Keratinocyte (primary cell): ENCODE data around the gene KLF5. TPM values are rescaled to one million over a fixed set of nuclear protein-coding genes. Genes with fewer than 3 reads are reported as not detected.

Source experiments
- DNase-seq: peaks from one replicate; pipeline ENCODE4 v3.0.0-alpha.2; 2011; ENCODE audit warnings: low read depth, missing footprints, low spot score
- FAIRE-seq: peaks from 2 replicates; lab custom pipeline; 2011; peaks lifted over from hg19 to GRCh38; lab: Jason Lieb, UNC
- H2AFZ ChIP-seq: 2 replicates; pipeline ENCODE4 v1.6.0; 2012; ENCODE audit warnings: low read length, control low read depth, inconsistent platforms; ENCODE audit not compliant: control insufficient read depth
- H3K27ac ChIP-seq: 2 replicates; pipeline ENCODE4 v1.5.1; 2011; ENCODE audit warnings: low read length; ENCODE audit not compliant: control insufficient read depth, insufficient read depth
- H3K27me3 ChIP-seq: 3 replicates; pipeline ENCODE4 v1.6.0; 2011; ENCODE audit warnings: low read length; ENCODE audit not compliant: control insufficient read depth, insufficient read depth; ENCODE audit errors: extremely low read depth
- H3K36me3 ChIP-seq, 2 experiments: 2 replicates in 1 of 2; 3 replicates in 1 of 2; pipeline ENCODE4 v1.5.1; 2011; ENCODE audit warnings: low read length in 2 of 2, mild to moderate bottlenecking in 1 of 2; ENCODE audit not compliant: control insufficient read depth in 2 of 2, insufficient read depth in 2 of 2; ENCODE audit errors: extremely low read depth in 1 of 2
- H3K4me1 ChIP-seq: 3 replicates; pipeline ENCODE4 v1.5.1; 2011; ENCODE audit warnings: low read length; ENCODE audit not compliant: control insufficient read depth, insufficient read depth; ENCODE audit errors: extremely low read depth
- H3K4me2 ChIP-seq: 3 replicates; pipeline ENCODE4 v1.6.0; 2011; ENCODE audit warnings: low read depth, low read length; ENCODE audit not compliant: control insufficient read depth, insufficient read depth; ENCODE audit errors: extremely low read depth
- H3K4me3 ChIP-seq, 3 experiments: fragments of 200-600 bp in 1 of 3; sonication (generic) in 1 of 3; 2 replicates in 2 of 3; 3 replicates in 1 of 3; pipeline ENCODE4 v1.5.1; 2011 to 2016; ENCODE audit warnings: low read length in 3 of 3, mild to moderate bottlenecking in 3 of 3, control low read depth in 2 of 3, inconsistent platforms in 1 of 3, low read depth in 1 of 3, mixed read lengths in 1 of 3, mixed run types in 1 of 3, moderate library complexity in 1 of 3; ENCODE audit not compliant: control insufficient read depth in 2 of 3, insufficient read depth in 2 of 3; ENCODE audit errors: extremely low read depth in 1 of 3
- H3K79me2 ChIP-seq: 2 replicates; pipeline ENCODE4 v1.6.0; 2012; ENCODE audit warnings: low read length; ENCODE audit not compliant: control insufficient read depth, insufficient read depth
- H3K9ac ChIP-seq: 3 replicates; pipeline ENCODE4 v1.6.0; 2011; ENCODE audit warnings: low read length; ENCODE audit not compliant: control insufficient read depth, insufficient read depth; ENCODE audit errors: extremely low read depth
- H3K9me1 ChIP-seq: 3 replicates; pipeline ENCODE4 v1.6.0; 2011; ENCODE audit warnings: low read length; ENCODE audit not compliant: control insufficient read depth, insufficient read depth; ENCODE audit errors: extremely low read depth
- H3K9me3 ChIP-seq: 2 replicates; pipeline ENCODE4 v1.5.1; 2012; ENCODE audit warnings: low read depth, low read length; ENCODE audit not compliant: control insufficient read depth
- H4K20me1 ChIP-seq: 3 replicates; pipeline ENCODE4 v1.6.0; 2011; ENCODE audit warnings: low read length; ENCODE audit not compliant: control insufficient read depth, insufficient read depth; ENCODE audit errors: extremely low read depth
- CTCF ChIP-seq, 3 experiments: IDR thresholded peaks in 1 of 3; conservative IDR thresholded peaks in 1 of 3; optimal IDR thresholded peaks in 1 of 3; 2 replicates in 2 of 3; 3 replicates in 1 of 3; pipeline versions ENCODE3 to v1.5.1; 2011; ENCODE audit warnings: low read length in 3 of 3, mild to moderate bottlenecking in 3 of 3, moderate library complexity in 2 of 3, control low read depth in 1 of 3, inconsistent platforms in 1 of 3; ENCODE audit not compliant: insufficient read depth in 2 of 3; ENCODE audit errors: extremely low read depth in 1 of 3
- EZH2 ChIP-seq: IDR thresholded peaks from one replicate; pipeline ENCODE4 v1.6.1; 2012; ENCODE audit warnings: inconsistent platforms, mild to moderate bottlenecking, low read length, moderate library complexity
- dilution Hi-C: fragments of 300-500 bp; cut with MboI; formaldehyde crosslinking; loops from one replicate; pipeline ENCODE4 v1.7.0; 2020; ENCODE audit warnings: low sequenced_read_pairs; ENCODE audit not compliant: extremely low pct_ligation_motif_present
- polyA plus RNA-seq, 5 experiments: library from polyadenylated mRNA; depleted of rRNA in 3 of 5; stranded (reverse) in 3 of 5; stranded (forward) in 1 of 5; unstranded in 1 of 5; fragments of >200 nt; gene quantifications; 1 replicate in 1 of 5; 2 replicates in 3 of 5; 3 replicates in 1 of 5; pipeline versions ENCODE4 v1.2.1 to v1.2.3, GENCODE V29; 2011 to 2012; ENCODE audit warnings: missing spikeins in 2 of 5, low read depth in 1 of 5, low replicate concordance in 1 of 5

Gene KLF5
- polyA plus RNA-seq, 1 donor (not counting 4 experiments of a cell fraction or from before 2014, with no cell fraction given) = 162 TPM

DNA sequence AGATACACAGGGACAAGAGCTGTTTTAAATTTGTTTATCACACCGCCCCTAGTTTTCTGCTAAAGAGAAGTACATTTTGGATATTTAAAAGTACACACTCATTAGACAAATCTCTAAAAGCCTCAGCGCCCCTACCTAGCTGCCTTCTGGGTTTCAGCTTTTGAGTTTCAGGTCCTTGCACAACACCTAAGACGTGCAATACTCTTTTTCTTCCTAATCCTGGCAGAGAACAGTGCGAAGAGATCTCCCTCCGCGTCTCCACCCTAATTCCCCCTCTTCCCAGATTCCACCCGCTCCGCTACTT lies 421 bp upstream of the KLF5 start:
- DNase-seq (no peak), FAIRE-seq (peak; percentile 77)
- H3K9me3 ChIP-seq = no peaks in the 10 kb centered on the region
- peak overlapping the region; percentile 68 to 97 (median 70) for H3K4me3 ChIP-seq
- dilution Hi-C loops = no loop called here
- H2AFZ ChIP-seq = no peak overlapping the region
- TF ChIP-seq EZH2 = no peak
- no peak for TF ChIP-seq CTCF (optimal IDR thresholded peaks at IDR 0.05 in 1 of 3, IDR thresholded peaks at IDR 0.05 in 1 of 3, conservative IDR thresholded peaks at IDR 0.05 in 1 of 3; ENCODE audit: extremely low read depth in 1 of 3, insufficient read depth in 2 of 3, low read length in 3 of 3)
- H3K27ac ChIP-seq = peak overlapping the region; percentile 94
- H4K20me1 ChIP-seq = peaks cover 7% of the 10 kb centered on the region
- peaks cover 58% of the 10 kb centered on the region for H3K79me2 ChIP-seq
- H3K36me3 ChIP-seq = peaks cover 6 to 19% of the 10 kb centered on the region in 2 experiments
- H3K4me2 ChIP-seq = peak overlapping the region; percentile 99
- H3K4me1 ChIP-seq = peaks cover 37% of the 10 kb centered on the region
- no peaks in the 10 kb centered on the region for H3K27me3 ChIP-seq
- H3K9me1 ChIP-seq = no peaks in the 10 kb centered on the region
- peak overlapping the region; percentile 83 for H3K9ac ChIP-seq

- no peak overlapping the region for H3K4me2 ChIP-seq
- peaks cover 7 to 26% of the 10 kb centered on the region in 2 experiments for H3K36me3 ChIP-seq
- no peaks in the 10 kb centered on the region for H3K9me3 ChIP-seq
- peak overlapping the region; percentile 96 for H3K9ac ChIP-seq
- H3K9me1 ChIP-seq = no peaks in the 10 kb centered on the region
- dilution Hi-C loops = no loop called here
- peaks cover 48% of the 10 kb centered on the region for H3K4me1 ChIP-seq
- H3K4me3 ChIP-seq = peak overlapping the region; percentile 71 to 97 (median 94)
- TF ChIP-seq CTCF (optimal IDR thresholded peaks at IDR 0.05 in 1 of 3, IDR thresholded peaks at IDR 0.05 in 1 of 3, conservative IDR thresholded peaks at IDR 0.05 in 1 of 3; ENCODE audit: extremely low read depth in 1 of 3, insufficient read depth in 2 of 3, low read length in 3 of 3) = peak in 1 of 3 experiments; percentile 44
- TF ChIP-seq EZH2 = no peak
- H3K27me3 ChIP-seq = no peaks in the 10 kb centered on the region
- H2AFZ ChIP-seq = no peak overlapping the region
- DNase-seq (no peak), FAIRE-seq (no peak)
- peaks cover 7% of the 10 kb centered on the region for H4K20me1 ChIP-seq
- H3K79me2 ChIP-seq = peaks cover 71% of the 10 kb centered on the region
- H3K27ac ChIP-seq = peak overlapping the region; percentile 97
Measured at GRCh38 chr13:73059460-73060250, 850 bp downstream of the KLF5 start.
